Endothelial cell of umbilical vein (primary cell): ENCODE measurements around the gene ORC1. TPM values are rescaled to one million over a fixed set of nuclear protein-coding genes. Genes with fewer than 3 reads are reported as not detected.

Source experiments
- BruUV-seq: library from RNA; stranded (reverse); fragments of 400-500 nt; replicated peaks from 2 replicates; lab custom pipeline; 2021; lab: Mats Ljungman, UMichigan
- CTCF ChIA-PET: fragments of 300-600, 350-600 bp; sonication (Branson Sonifier 250); formaldehyde crosslinking; loops from one replicate; lab custom pipeline; 2021; ENCODE audit warnings: antibody characterized with exemption, inconsistent platforms; lab: Charles Lee
- POLR2A ChIA-PET: fragments of 300-600, 350-600 bp; sonication (Branson Sonifier 250); formaldehyde crosslinking; loops from one replicate; lab custom pipeline; 2021; ENCODE audit warnings: antibody characterized with exemption, inconsistent platforms; lab: Charles Lee
- DNase-seq: peaks from one replicate; pipeline ENCODE4 v3.0.0-alpha.2; 2011; ENCODE audit warnings: low read depth, low spot score
- FAIRE-seq: peaks from 2 replicates; lab custom pipeline; 2011; peaks lifted over from hg19 to GRCh38; lab: Jason Lieb, UNC
- H2AFZ ChIP-seq: 2 replicates; pipeline ENCODE4 v1.6.0; 2012; ENCODE audit warnings: low read depth, low read length, control low read depth, inconsistent platforms
- H3K27ac ChIP-seq: 2 replicates; pipeline ENCODE4 v1.5.1; 2011; ENCODE audit warnings: low read depth, mild to moderate bottlenecking, control low read depth, low read length, moderate library complexity; ENCODE audit not compliant: insufficient read depth
- H3K27me3 ChIP-seq, 2 experiments: 2 replicates each; pipeline versions ENCODE4 v1.6.0 to v1.6.1; 2011; ENCODE audit warnings: low read length in 2 of 2, mixed read lengths in 1 of 2; ENCODE audit not compliant: control insufficient read depth in 2 of 2, insufficient read depth in 2 of 2
- H3K36me3 ChIP-seq, 2 experiments: 2 replicates in 1 of 2; 3 replicates in 1 of 2; pipeline ENCODE4 v1.5.1; 2011; ENCODE audit warnings: low read length in 2 of 2, mild to moderate bottlenecking in 1 of 2, moderate library complexity in 1 of 2; ENCODE audit not compliant: control insufficient read depth in 2 of 2, insufficient read depth in 2 of 2; ENCODE audit errors: extremely low read depth in 1 of 2
- H3K4me1 ChIP-seq: 3 replicates; pipeline ENCODE4 v1.5.1; 2011; ENCODE audit warnings: mild to moderate bottlenecking, low read length; ENCODE audit not compliant: control insufficient read depth, insufficient read depth; ENCODE audit errors: extremely low read depth
- H3K4me2 ChIP-seq: 2 replicates; pipeline ENCODE4 v1.6.1; 2011; ENCODE audit warnings: low read length, control low read depth, mixed read lengths; ENCODE audit not compliant: insufficient read depth
- H3K4me3 ChIP-seq, 3 experiments: fragments of 200-600 bp in 1 of 3; sonication (generic), shearing (Covaris generic) in 1 of 3; replicated peaks in 1 of 3; 2 replicates each; pipeline ENCODE4 v1.5.1; 2011 to 2016; ENCODE audit warnings: control low read depth in 3 of 3, low read length in 3 of 3, mild to moderate bottlenecking in 2 of 3, inconsistent platforms in 1 of 3, low read depth in 1 of 3, moderate library complexity in 1 of 3; ENCODE audit not compliant: insufficient read depth in 1 of 3
- H3K79me2 ChIP-seq: 2 replicates; pipeline ENCODE4 v1.6.0; 2012; ENCODE audit warnings: low read length, inconsistent platforms; ENCODE audit not compliant: control insufficient read depth, insufficient read depth
- H3K9ac ChIP-seq: replicated peaks from 2 replicates; pipeline ENCODE3; 2011; ENCODE audit warnings: low read length, control low read depth; ENCODE audit not compliant: insufficient read depth; ENCODE audit errors: extremely low read depth
- H3K9me1 ChIP-seq: replicated peaks from 3 replicates; pipeline ENCODE4 v1.6.0; 2011; ENCODE audit warnings: mild to moderate bottlenecking, low read length; ENCODE audit not compliant: control insufficient read depth, insufficient read depth; ENCODE audit errors: extremely low read depth
- H3K9me3 ChIP-seq: replicated peaks from 2 replicates; pipeline ENCODE4 v1.5.1; 2012; ENCODE audit warnings: low read length, inconsistent platforms; ENCODE audit not compliant: control insufficient read depth, insufficient read depth
- H4K20me1 ChIP-seq: replicated peaks from 2 replicates; pipeline ENCODE3; 2011; ENCODE audit warnings: mild to moderate bottlenecking, low read length; ENCODE audit not compliant: control insufficient read depth, insufficient read depth; ENCODE audit errors: extremely low read depth
- EZH2 ChIP-seq: IDR thresholded peaks from 2 replicates; pipeline ENCODE4 v1.6.1; 2012; ENCODE audit warnings: borderline replicate concordance, low read depth, mild to moderate bottlenecking, moderate library complexity, low read length, inconsistent platforms; ENCODE audit not compliant: severe bottlenecking
- FOS ChIP-seq: IDR thresholded peaks from 2 replicates; pipeline ENCODE4 v1.6.1; 2011; ENCODE audit warnings: mild to moderate bottlenecking, low read length, moderate library complexity, borderline replicate concordance; ENCODE audit not compliant: insufficient read depth
- GATA2 ChIP-seq: IDR thresholded peaks from 2 replicates; pipeline ENCODE4 v1.7.0; 2011; ENCODE audit warnings: low read depth, mild to moderate bottlenecking, moderate library complexity, mixed read lengths, low read length; ENCODE audit not compliant: insufficient read length, insufficient read depth
- JUN ChIP-seq: IDR thresholded peaks from 2 replicates; pipeline ENCODE4 v1.6.1; 2011; ENCODE audit warnings: borderline replicate concordance, low read depth; ENCODE audit not compliant: insufficient read length, insufficient read depth
- MAX ChIP-seq: IDR thresholded peaks from 2 replicates; pipeline ENCODE4 v1.6.1; 2011; ENCODE audit not compliant: insufficient read depth, insufficient read length
- POLR2A ChIP-seq: IDR thresholded peaks from 2 replicates; pipeline ENCODE4 v1.6.1; 2012; ENCODE audit warnings: low read depth, mild to moderate bottlenecking, control low read depth, low read length
- POLR2AphosphoS5 ChIP-seq: IDR thresholded peaks from 2 replicates; pipeline ENCODE4 v1.6.1; 2012; ENCODE audit warnings: low read depth, mild to moderate bottlenecking, control low read depth, low read length, moderate library complexity; ENCODE audit not compliant: insufficient read depth
- dilution Hi-C: fragments of 300-500 bp; cut with MboI; formaldehyde crosslinking; loops from one replicate; pipeline ENCODE4 v1.15.0; 2019; ENCODE audit warnings: low sequenced_read_pairs; ENCODE audit not compliant: extremely low pct_ligation_motif_present
- intact Hi-C: fragments of 100-400 bp; cut with micrococcal nuclease; formaldehyde crosslinking; loops from one replicate; pipeline ENCODE4 v1.10.0; 2022
- polyA plus RNA-seq, 4 experiments: library from polyadenylated mRNA; depleted of rRNA in 3 of 4; stranded (reverse) in 3 of 4; unstranded in 1 of 4; fragments of >200 nt; gene quantifications; 2 replicates each; pipeline versions ENCODE4 v1.2.1 to v1.2.3, GENCODE V29; 2011 to 2012; ENCODE audit warnings: missing spikeins in 1 of 4
- total RNA-seq: library from RNA; stranded (reverse); gene quantifications from 2 replicates; pipeline ENCODE4 v1.2.3, GENCODE V29; 2021
- TF ChIP-seq, protein P1 (sequence below), 2 donors: IDR thresholded peaks; 1 replicate in 1 of 2; 2 replicates in 1 of 2; pipeline ENCODE4 v1.5.1; 2011; ENCODE audit warnings: low read length in 2 of 2, mild to moderate bottlenecking in 2 of 2, moderate library complexity in 2 of 2, control low read depth in 1 of 2, inconsistent platforms in 1 of 2, low read depth in 1 of 2; ENCODE audit not compliant: insufficient read depth in 1 of 2; ENCODE audit errors: extremely low read depth in 1 of 2

The ORC1 gene
- total and polyA plus RNA-seq, 2 donors (not counting 3 experiments of a cell fraction or from before 2014, with no cell fraction given) = 6.5 to 12.0 TPM

- H3K4me3 ChIP-seq = no peak overlapping the region
- H4K20me1 ChIP-seq = no peaks in the 10 kb centered on the region
- H3K27me3 ChIP-seq = no peaks in the 10 kb centered on the region
- no peaks in the 10 kb centered on the region for H3K9me3 ChIP-seq
- TF ChIP-seq MAX = no peak
- no peaks in the 10 kb centered on the region for H3K4me1 ChIP-seq
- intact Hi-C loops (no loop called here), dilution Hi-C loops (no loop called here)
- FAIRE-seq (peak; percentile 40), DNase-seq (peak; percentile 71)
- no TSS peak for BruUV-seq
- H3K27ac ChIP-seq = no peak overlapping the region
- no peaks in the 10 kb centered on the region for H3K79me2 ChIP-seq
- H3K4me2 ChIP-seq = no peak overlapping the region
- CTCF ChIA-PET = no interaction called here
- POLR2A ChIA-PET = no interaction called here
- H3K36me3 ChIP-seq = peaks cover 15 to 25% of the 10 kb centered on the region in 2 experiments
- no peaks in the 10 kb centered on the region for H3K9me1 ChIP-seq
- no peak overlapping the region for H2AFZ ChIP-seq
- no peak overlapping the region for H3K9ac ChIP-seq
These were observed 12.6 kb upstream of the ORC1 start for GRCh38 chr1:52416811-52417210.

GRCh38 chr1:52414942-52415341 lies 10.7 kb upstream of the ORC1 start:
- Histone ChIP-seq H3K9me3 (no peaks in the 10 kb centered on the region), H3K9ac (no peak overlapping the region), H3K4me2 (no peak overlapping the region), H3K27ac (no peak overlapping the region), H4K20me1 (no peaks in the 10 kb centered on the region), H3K79me2 (no peaks in the 10 kb centered on the region), H3K27me3 (no peaks in the 10 kb centered on the region), H2AFZ (no peak overlapping the region), H3K9me1 (no peaks in the 10 kb centered on the region), H3K4me3 (no peak overlapping the region), H3K36me3 (peaks cover 15 to 31% of the 10 kb centered on the region in 2 experiments), H3K4me1 (no peaks in the 10 kb centered on the region)
- DNase-seq (no peak), FAIRE-seq (no peak)
- BruUV-seq = no TSS peak
- TF ChIP-seq POLR2AphosphoS5 (no peak), JUN (no peak), MAX (no peak), EZH2 (no peak), FOS (no peak), GATA2 (no peak), POLR2A (no peak)
- TF ChIP-seq, protein P1, sequence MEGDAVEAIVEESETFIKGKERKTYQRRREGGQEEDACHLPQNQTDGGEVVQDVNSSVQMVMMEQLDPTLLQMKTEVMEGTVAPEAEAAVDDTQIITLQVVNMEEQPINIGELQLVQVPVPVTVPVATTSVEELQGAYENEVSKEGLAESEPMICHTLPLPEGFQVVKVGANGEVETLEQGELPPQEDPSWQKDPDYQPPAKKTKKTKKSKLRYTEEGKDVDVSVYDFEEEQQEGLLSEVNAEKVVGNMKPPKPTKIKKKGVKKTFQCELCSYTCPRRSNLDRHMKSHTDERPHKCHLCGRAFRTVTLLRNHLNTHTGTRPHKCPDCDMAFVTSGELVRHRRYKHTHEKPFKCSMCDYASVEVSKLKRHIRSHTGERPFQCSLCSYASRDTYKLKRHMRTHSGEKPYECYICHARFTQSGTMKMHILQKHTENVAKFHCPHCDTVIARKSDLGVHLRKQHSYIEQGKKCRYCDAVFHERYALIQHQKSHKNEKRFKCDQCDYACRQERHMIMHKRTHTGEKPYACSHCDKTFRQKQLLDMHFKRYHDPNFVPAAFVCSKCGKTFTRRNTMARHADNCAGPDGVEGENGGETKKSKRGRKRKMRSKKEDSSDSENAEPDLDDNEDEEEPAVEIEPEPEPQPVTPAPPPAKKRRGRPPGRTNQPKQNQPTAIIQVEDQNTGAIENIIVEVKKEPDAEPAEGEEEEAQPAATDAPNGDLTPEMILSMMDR (IDR thresholded peaks at IDR 0.05; ENCODE audit: extremely low read depth in 1 of 2, insufficient read depth in 1 of 2, low read depth in 1 of 2, low read length in 2 of 2) = no peak
- dilution Hi-C loops = no loop called here
- intact Hi-C loops = no loop called here
- ChIA-PET POLR2A (interaction anchor here (0.6 kb wide), 1 partner anchor 131 kb away, joined by 5 read pairs; no protein-coding TSS in a partner anchor), CTCF (no interaction called here)
